Epithelial cell of esophagus (primary cell): Measurements from ENCODE around the gene DAB1.
"Not testable (repeated sequence)": the region's sequence is repeated elsewhere in the genome, so short reads cannot be mapped to it uniquely, and the experiment has no call there.

Experiments
- DNase-seq: peaks from one replicate; pipeline ENCODE4 v3.0.0; 2010; ENCODE audit warnings: low read depth
- H3K4me3 ChIP-seq: 2 replicates; pipeline ENCODE4 v1.5.1; 2011; ENCODE audit warnings: mild to moderate bottlenecking, low read length, control low read depth
- CTCF ChIP-seq: IDR thresholded peaks from 2 replicates; pipeline ENCODE4 v1.5.1; 2011; ENCODE audit warnings: low read depth, mild to moderate bottlenecking, low read length, control low read depth, inconsistent platforms; ENCODE audit not compliant: insufficient read depth; ENCODE audit errors: missing control alignments

DAB1 gene

GRCh38 chr1:57235730-57236510 is 187.9 kb downstream of the DAB1 start:
- H3K4me3 ChIP-seq, result no peak overlapping the region
- no peak for DNase-seq
- no peak for TF ChIP-seq CTCF

- no peak for TF ChIP-seq CTCF
- no peak for DNase-seq
These were observed 189.4 kb downstream of the DAB1 start for GRCh38 chr1:57234459-57234858.

GRCh38 chr1:57232500-57232899 is 191.4 kb downstream of the DAB1 start:
- H3K4me3 ChIP-seq, result no peak overlapping the region
- peak; percentile 41 for TF ChIP-seq CTCF
- peak; percentile 36 for DNase-seq

More at GRCh38 chr1:57234459-57234858, 189.4 kb downstream of the DAB1 start:
- no peak overlapping the region for H3K4me3 ChIP-seq

- H3K4me3 ChIP-seq, result no peak overlapping the region
- no peak for DNase-seq
- no peak for TF ChIP-seq CTCF
These were observed 193.9 kb downstream of the DAB1 start for GRCh38 chr1:57229998-57230397.

- no peak for TF ChIP-seq CTCF
- DNase-seq, result no peak
- H3K4me3 ChIP-seq, result no peak overlapping the region
These were observed 194.8 kb downstream of the DAB1 start for GRCh38 chr1:57229076-57229475.

- no peak for DNase-seq
- no peak for TF ChIP-seq CTCF
- no peak overlapping the region for H3K4me3 ChIP-seq
These were observed 201.1 kb downstream of the DAB1 start for GRCh38 chr1:57222801-57223200.

GRCh38 chr1:57222307-57222706 is 201.6 kb downstream of the DAB1 start:
- DNase-seq, result no peak
- no peak for TF ChIP-seq CTCF
- no peak overlapping the region for H3K4me3 ChIP-seq

GRCh38 chr1:57220905-57221304 is 203.0 kb downstream of the DAB1 start:
- DNase-seq, H3K4me3 ChIP-seq: not testable (repeated sequence)
